IMR-90 (cell line): ENCODE measurements around the gene BMP10. TPM values are rescaled to one million over a fixed set of nuclear protein-coding genes. Genes with fewer than 3 reads are reported as not detected.

Experiments
- ATAC-seq: fragments of 200-7000 bp; cut with Tn5 transposase; 2 replicates; pipeline ENCODE4 v1.9.1; 2020; ENCODE audit warnings: low read depth, mild to moderate bottlenecking, moderate library complexity
- BruUV-seq: library from RNA; stranded (reverse); fragments of 400-500 nt; replicated peaks from 2 replicates; lab custom pipeline; 2021; lab: Mats Ljungman, UMichigan
- CTCF ChIA-PET: fragments of 300-600 bp; formaldehyde crosslinking; extraction: SDS; loops from one replicate; lab custom pipeline; 2021; ENCODE audit warnings: antibody characterized with exemption; lab: Yijun Ruan, JAX
- POLR2A ChIA-PET: fragments of 300-600 bp; sonication (Branson Sonifier 250); formaldehyde crosslinking; loops from one replicate; lab custom pipeline; 2022; ENCODE audit warnings: antibody characterized with exemption; ENCODE audit not compliant: unreplicated experiment; lab: Charles Lee
- DNase-seq: peaks from one replicate; pipeline ENCODE4 v3.0.0; 2013
- H2AFZ ChIP-seq: replicated peaks from 2 replicates; pipeline ENCODE3; 2013; ENCODE audit warnings: low read length, mild to moderate bottlenecking; ENCODE audit not compliant: poor library complexity
- H2AK5ac ChIP-seq: 2 replicates; pipeline ENCODE4 v1.6.1; 2013; ENCODE audit warnings: low read depth, low read length, inconsistent platforms
- H2AK9ac ChIP-seq: replicated peaks from 2 replicates; pipeline ENCODE3; 2013; ENCODE audit warnings: mild to moderate bottlenecking, low read depth, low read length, moderate library complexity; ENCODE audit not compliant: poor library complexity
- H2BK120ac ChIP-seq: 2 replicates; pipeline ENCODE4 v1.6.1; 2013; ENCODE audit warnings: low read depth, low read length, inconsistent platforms
- H2BK15ac ChIP-seq: 3 replicates; pipeline ENCODE4 v1.6.1; 2013; ENCODE audit warnings: low read depth, low read length, inconsistent platforms
- H2BK20ac ChIP-seq: 2 replicates; pipeline ENCODE4 v1.6.1; 2013; ENCODE audit warnings: low read depth, mild to moderate bottlenecking, inconsistent platforms, low read length, moderate library complexity
- H2BK5ac ChIP-seq: 2 replicates; pipeline ENCODE4 v1.6.1; 2013; ENCODE audit warnings: mild to moderate bottlenecking, low read depth, low read length, inconsistent platforms; ENCODE audit not compliant: poor library complexity, severe bottlenecking
- H3K14ac ChIP-seq: replicated peaks from 2 replicates; pipeline ENCODE4 v1.6.1; 2013; ENCODE audit warnings: low read depth, low read length, inconsistent platforms
- H3K18ac ChIP-seq: 2 replicates; pipeline ENCODE4 v1.6.1; 2013; ENCODE audit warnings: low read depth, low read length, control low read depth
- H3K23ac ChIP-seq: 2 replicates; pipeline ENCODE4 v1.6.1; 2013; ENCODE audit warnings: low read depth, low read length, inconsistent platforms
- H3K27ac ChIP-seq: 2 replicates; pipeline ENCODE4 v1.5.1; 2013; ENCODE audit warnings: mild to moderate bottlenecking, control low read depth, low read length; ENCODE audit not compliant: insufficient read depth
- H3K27me3 ChIP-seq: 2 replicates; pipeline ENCODE4 v1.6.1; 2013; ENCODE audit warnings: low read length; ENCODE audit not compliant: control insufficient read depth, insufficient read depth
- H3K36me3 ChIP-seq: 2 replicates; pipeline ENCODE4 v1.6.1; 2013; ENCODE audit warnings: low read length, mixed read lengths; ENCODE audit not compliant: control insufficient read depth, insufficient read depth
- H3K4ac ChIP-seq: 2 replicates; pipeline ENCODE4 v1.6.1; 2013; ENCODE audit warnings: low read depth, low read length, inconsistent platforms
- H3K4me1 ChIP-seq: 2 replicates; pipeline ENCODE4 v1.6.1; 2013; ENCODE audit warnings: low read length, mixed read lengths; ENCODE audit not compliant: control insufficient read depth, insufficient read depth
- H3K4me2 ChIP-seq: 2 replicates; pipeline ENCODE4 v1.6.1; 2013; ENCODE audit warnings: low read depth, mild to moderate bottlenecking, control low read depth, low read length, moderate library complexity
- H3K4me3 ChIP-seq: 2 replicates; pipeline ENCODE4 v1.5.1; 2013; ENCODE audit warnings: low read depth, mild to moderate bottlenecking, control low read depth, low read length, moderate library complexity; ENCODE audit not compliant: insufficient read depth
- H3K56ac ChIP-seq: 2 replicates; pipeline ENCODE4 v1.6.1; 2013; ENCODE audit warnings: low read length, inconsistent platforms; ENCODE audit not compliant: insufficient read depth; ENCODE audit errors: extremely low read depth
- H3K79me1 ChIP-seq, 2 experiments: 2 replicates each; pipeline ENCODE4 v1.6.1; 2013; ENCODE audit warnings: low read length in 2 of 2, inconsistent platforms in 1 of 2, low read depth in 1 of 2
- H3K9ac ChIP-seq: 2 replicates; pipeline ENCODE4 v1.6.1; 2013; ENCODE audit warnings: low read depth, low read length, control low read depth
- H3K9me1 ChIP-seq: 2 replicates; pipeline ENCODE4 v1.6.1; 2013; ENCODE audit warnings: low read length, inconsistent platforms; ENCODE audit not compliant: insufficient read depth
- H3K9me3 ChIP-seq: 2 replicates; pipeline ENCODE4 v1.6.1; 2013; ENCODE audit warnings: low read length; ENCODE audit not compliant: control insufficient read depth, insufficient read depth
- H4K20me1 ChIP-seq: 2 replicates; pipeline ENCODE4 v1.6.1; 2013; ENCODE audit warnings: low read length, inconsistent platforms; ENCODE audit not compliant: insufficient read depth
- H4K5ac ChIP-seq: 2 replicates; pipeline ENCODE4 v1.6.1; 2013; ENCODE audit warnings: mild to moderate bottlenecking, low read depth, low read length, control low read depth
- H4K8ac ChIP-seq, 2 experiments: 2 replicates each; pipeline ENCODE4 v1.6.1; 2013; ENCODE audit warnings: low read depth in 2 of 2, low read length in 2 of 2, control low read depth in 1 of 2, inconsistent platforms in 1 of 2
- H4K91ac ChIP-seq: 2 replicates; pipeline ENCODE4 v1.6.1; 2013; ENCODE audit warnings: low read depth, low read length, inconsistent platforms; ENCODE audit not compliant: insufficient read depth
- CHD1 ChIP-seq: IDR thresholded peaks from 2 replicates; pipeline ENCODE4 v1.6.1; 2012; ENCODE audit warnings: low read depth, low read length, improper control_type of control experiment
- CTCF ChIP-seq: conservative IDR thresholded peaks from 2 replicates; pipeline ENCODE4 v1.5.1; 2012; ENCODE audit warnings: mild to moderate bottlenecking, low read depth, low read length, improper control_type of control experiment
- FOS ChIP-seq: fragments of 150-350 bp; IDR thresholded peaks from 2 replicates; pipeline ENCODE4 v1.6.1; 2016; ENCODE audit warnings: low read depth, low read length
- MAFK ChIP-seq: IDR thresholded peaks from 2 replicates; pipeline ENCODE4 v1.6.1; 2012; ENCODE audit warnings: low read depth, low read length, improper control_type of control experiment
- MXI1 ChIP-seq: IDR thresholded peaks from 2 replicates; pipeline ENCODE4 v1.6.1; 2012; ENCODE audit warnings: low read depth, mild to moderate bottlenecking, low read length, moderate library complexity, borderline replicate concordance
- NFE2L2 ChIP-seq: fragments of 150-350 bp; IDR thresholded peaks from 2 replicates; pipeline ENCODE4 v1.6.1; 2016; ENCODE audit warnings: low read depth, mild to moderate bottlenecking, low read length
- POLR2A ChIP-seq: IDR thresholded peaks from 2 replicates; pipeline ENCODE4 v1.6.1; 2012; ENCODE audit warnings: mild to moderate bottlenecking, low read depth, low read length
- RAD21 ChIP-seq: IDR thresholded peaks from 2 replicates; pipeline ENCODE4 v1.6.1; 2012; ENCODE audit warnings: low read length, improper control_type of control experiment
- RCOR1 ChIP-seq: IDR thresholded peaks from 2 replicates; pipeline ENCODE4 v1.6.1; 2012; ENCODE audit warnings: mild to moderate bottlenecking, low read length, improper control_type of control experiment; ENCODE audit not compliant: insufficient replicate concordance
- RFX5 ChIP-seq: IDR thresholded peaks from 2 replicates; pipeline ENCODE4 v1.8.0; 2012; ENCODE audit warnings: low read depth, mild to moderate bottlenecking, low read length, moderate library complexity
- WGBS, 2 experiments: methylation state at CpG; one replicate each; pipeline versions ENCODE4 v1.1.5 to v1.1.7; 2013; ENCODE audit warnings: missing lambda C conversion rate in 2 of 2; ENCODE audit not compliant: insufficient read length in 1 of 2; ENCODE audit errors: extremely low coverage in 2 of 2; 5-methylcytosine and 5-hydroxymethylcytosine counted together
- dilution Hi-C: fragments of 300-500 bp; cut with HindIII; formaldehyde crosslinking; loops from one replicate; pipeline ENCODE4 v1.14.3; 2018; ENCODE audit warnings: low sequenced_read_pairs; ENCODE audit not compliant: unreplicated experiment
- in situ Hi-C: fragments of 300-500 bp; cut with MboI; formaldehyde crosslinking; loops from 3 replicates; pipeline ENCODE4 v1.14.3; 2019; ENCODE audit warnings: low sequenced_read_pairs, inconsistent platforms, mixed read lengths
- intact Hi-C: fragments of 100-400 bp; cut with micrococcal nuclease; formaldehyde crosslinking; loops from 2 replicates; pipeline ENCODE4 v1.10.0; 2022
- polyA plus RNA-seq, 3 experiments: library from polyadenylated mRNA; depleted of rRNA; stranded (reverse); fragments of >200 nt; gene quantifications; 2 replicates each; pipeline ENCODE4 v1.2.3, GENCODE V29; 2012; ENCODE audit warnings: low replicate concordance in 1 of 3
- total RNA-seq: library from RNA; depleted of rRNA; stranded (reverse); fragments of >200 nt; gene quantifications from 2 replicates; pipeline ENCODE4 v1.2.3, GENCODE V29; 2012

The BMP10 gene
- total and polyA plus RNA-seq, 2 of the 4 experiments (the other 2 are of a cell fraction) = not detected

DNA sequence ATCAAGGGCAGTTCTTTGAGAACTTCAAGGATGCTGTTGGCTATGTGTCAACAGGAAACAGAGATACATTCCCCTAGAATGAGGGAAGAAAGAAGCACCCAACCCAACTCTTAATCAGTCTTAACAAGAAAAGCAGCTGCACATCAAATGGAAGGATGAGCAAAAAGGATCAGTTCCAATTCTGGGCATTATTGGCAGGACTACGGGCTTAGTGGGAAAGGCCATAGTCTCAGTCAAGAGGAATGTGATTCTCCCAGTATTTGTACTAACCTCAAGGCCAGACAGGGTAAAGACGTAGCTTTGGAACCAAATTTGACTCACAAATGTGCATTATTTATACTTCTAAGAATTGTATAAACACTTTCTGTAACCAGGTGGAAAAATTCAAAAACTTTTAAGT is 18.2 kb downstream of the BMP10 start:
- ATAC-seq (peak; percentile 75), DNase-seq (peak; percentile 87)
- TF ChIP-seq RAD21 (no peak), NFE2L2 (no peak), MAFK (no peak), FOS (no peak), RFX5 (no peak), POLR2A (no peak), CHD1 (no peak), RCOR1 (no peak), MXI1 (no peak), CTCF (no peak)
- peak overlapping the region; percentile 86 for H2BK20ac ChIP-seq
- peak overlapping the region; percentile 66; the same call in 1 of the 3 replicates for H2BK15ac ChIP-seq
- H3K27ac ChIP-seq = no peak overlapping the region
- H2BK5ac ChIP-seq = peak overlapping the region; percentile 44
- no peaks in the 10 kb centered on the region for H3K79me1 ChIP-seq
- intact Hi-C loops (no loop called here), in situ Hi-C loops (no loop called here), dilution Hi-C loops (no loop called here)
- peak overlapping the region; percentile 7; the same call in 1 of the 2 replicates for H4K91ac ChIP-seq
- H3K4ac ChIP-seq = peak overlapping the region; percentile 67; the same call in 1 of the 2 replicates
- peaks cover 10% of the 10 kb centered on the region; the same call in 1 of the 2 replicates for H3K9me1 ChIP-seq
- CTCF ChIA-PET = interaction anchor here (0.7 to 1.2 kb wide), 3 partner anchors 9 to 101 kb away, joined by 3 to 4 read pairs (median 3); no protein-coding TSS in a partner anchor
- H3K14ac ChIP-seq = peak overlapping the region; percentile 66
- H3K9ac ChIP-seq = no peak overlapping the region
- peak overlapping the region; percentile 34; the same call in 1 of the 2 replicates for H3K18ac ChIP-seq
- WGBS, 2 experiments = no CpG with 5 or more reads among the region's 2 CpGs
- H3K36me3 ChIP-seq = no peaks in the 10 kb centered on the region
- no peaks in the 10 kb centered on the region for H3K9me3 ChIP-seq
- BruUV-seq = no TSS peak
- peak overlapping the region in 1 of 2 experiments; percentile 16; a peak in 1 of 4 replicates for H4K8ac ChIP-seq
- H3K4me1 ChIP-seq = peaks cover 8% of the 10 kb centered on the region
- peak overlapping the region; percentile 65 for H2BK120ac ChIP-seq
- H3K4me3 ChIP-seq = no peak overlapping the region
- no peaks in the 10 kb centered on the region for H3K27me3 ChIP-seq
- no peak overlapping the region for H3K4me2 ChIP-seq
- H4K20me1 ChIP-seq = no peaks in the 10 kb centered on the region
- no peak overlapping the region for H4K5ac ChIP-seq
- no peak overlapping the region for H3K23ac ChIP-seq
- POLR2A ChIA-PET = no interaction called here
- H2AK9ac ChIP-seq = peak overlapping the region; percentile 15
- H2AFZ ChIP-seq = no peak overlapping the region
- H2AK5ac ChIP-seq = peak overlapping the region; percentile 54; the same call in 1 of the 2 replicates
- no peak overlapping the region for H3K56ac ChIP-seq
